Fibroblast of lung (primary cell): Measurements from ENCODE around the gene SMARCAL1. TPM values are rescaled to one million over a fixed set of nuclear protein-coding genes. Genes with fewer than 3 reads are reported as not detected.

Experiments
- DNase-seq, 2 donors: peaks; one replicate each; pipeline versions ENCODE4 v3.0.0 to v3.0.0-alpha.2; 2010; ENCODE audit warnings: low read depth in 2 of 2
- H2AFZ ChIP-seq: 2 replicates; pipeline ENCODE4 v1.5.1; 2012; ENCODE audit warnings: low read length, control low read depth, inconsistent platforms
- H3K27ac ChIP-seq: 2 replicates; pipeline ENCODE4 v1.5.1; 2011; ENCODE audit warnings: low read length, control low read depth; ENCODE audit not compliant: insufficient read depth
- H3K27me3 ChIP-seq: 2 replicates; pipeline ENCODE4 v1.5.1; 2011; ENCODE audit warnings: mild to moderate bottlenecking, low read length; ENCODE audit not compliant: control insufficient read depth, insufficient read depth
- H3K36me3 ChIP-seq: 2 replicates; pipeline ENCODE4 v1.5.1; 2011; ENCODE audit warnings: low read length; ENCODE audit not compliant: control insufficient read depth, insufficient read depth
- H3K4me1 ChIP-seq: 2 replicates; pipeline ENCODE4 v1.5.1; 2011; ENCODE audit warnings: low read length; ENCODE audit not compliant: control insufficient read depth, insufficient read depth; ENCODE audit errors: extremely low read depth
- H3K4me2 ChIP-seq: 2 replicates; pipeline ENCODE4 v1.5.1; 2011; ENCODE audit warnings: low read length, control low read depth; ENCODE audit not compliant: insufficient read depth; ENCODE audit errors: extremely low read depth
- H3K4me3 ChIP-seq, 4 experiments: fragments of 200-600 bp in 1 of 4; sonication (generic) in 1 of 4; replicated peaks in 1 of 4; 2 replicates each; pipeline ENCODE4 v1.5.1; 2011 to 2016; ENCODE audit warnings: low read length in 4 of 4, low read depth in 3 of 4, mild to moderate bottlenecking in 3 of 4, control low read depth in 2 of 4, inconsistent platforms in 1 of 4, mixed read lengths in 1 of 4; ENCODE audit not compliant: insufficient read depth in 1 of 4; ENCODE audit errors: control extremely low read depth in 1 of 4
- H3K79me2 ChIP-seq: 2 replicates; pipeline ENCODE4 v1.5.1; 2012; ENCODE audit warnings: mild to moderate bottlenecking, low read length, inconsistent platforms; ENCODE audit not compliant: control insufficient read depth, insufficient read depth
- H3K9ac ChIP-seq: 2 replicates; pipeline ENCODE4 v1.5.1; 2011; ENCODE audit warnings: mild to moderate bottlenecking, low read length, control low read depth; ENCODE audit not compliant: insufficient read depth
- H3K9me3 ChIP-seq: 2 replicates; pipeline ENCODE4 v1.5.1; 2012; ENCODE audit warnings: low read depth, low read length; ENCODE audit not compliant: control insufficient read depth, insufficient read depth
- H4K20me1 ChIP-seq: 2 replicates; pipeline ENCODE4 v1.5.1; 2011; ENCODE audit warnings: low read length; ENCODE audit not compliant: control insufficient read depth, insufficient read depth; ENCODE audit errors: extremely low read depth
- EZH2 ChIP-seq: IDR thresholded peaks from 2 replicates; pipeline ENCODE4 v1.5.1; 2012; ENCODE audit warnings: low read length, control low read depth, mild to moderate bottlenecking; ENCODE audit errors: missing control alignments
- polyA plus RNA-seq, 2 donors: library from polyadenylated mRNA; depleted of rRNA in 1 of 2; stranded (reverse) in 1 of 2; unstranded in 1 of 2; fragments of >200 nt; gene quantifications; 2 replicates each; pipeline ENCODE4 v1.2.1, GENCODE V29; 2011 to 2012; ENCODE audit warnings: missing spikeins in 1 of 2
- total RNA-seq: library from RNA; depleted of rRNA; stranded (reverse); fragments of >200 nt; gene quantifications from 2 replicates; pipeline ENCODE4 v1.2.1, GENCODE V29; 2014
- TF ChIP-seq, protein P1 (sequence below), 2 donors: IDR thresholded peaks in 1 of 2; conservative IDR thresholded peaks in 1 of 2; 1 replicate in 1 of 2; 2 replicates in 1 of 2; pipeline ENCODE4 v1.5.1; 2011 to 2012; ENCODE audit warnings: low read length in 2 of 2, control low read depth in 1 of 2, inconsistent platforms in 1 of 2, low read depth in 1 of 2, mild to moderate bottlenecking in 1 of 2

Gene SMARCAL1
- total and polyA plus RNA-seq, 2 donors (not counting 1 experiment from before 2014, with no cell fraction given) = 21.5 to 25.1 TPM

DNA sequence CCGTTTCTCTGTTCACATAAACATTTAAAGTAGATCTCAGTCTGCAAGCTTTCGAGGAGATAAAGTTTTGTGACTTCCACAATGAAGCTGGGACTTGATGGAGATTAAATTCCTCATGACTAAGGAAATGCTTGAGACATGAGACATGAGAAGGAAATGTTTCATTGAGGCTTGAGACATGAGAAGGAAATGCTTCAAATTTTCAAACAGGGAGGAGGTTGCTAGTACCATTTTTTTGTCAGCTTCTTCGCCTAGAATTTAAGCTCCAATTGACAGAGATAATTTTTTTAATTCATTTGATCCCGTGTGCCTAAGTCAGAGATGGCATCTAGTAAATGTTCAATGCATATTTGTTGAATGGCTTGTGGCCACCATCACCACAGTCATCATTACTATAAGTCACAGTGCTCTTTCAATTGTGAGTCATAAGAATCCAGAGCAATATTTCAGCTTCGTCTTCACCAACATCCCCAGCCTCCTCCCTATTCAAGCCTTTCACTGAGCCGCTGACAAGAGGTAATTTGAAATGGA is 39.5 kb upstream of the SMARCAL1 start:
- Histone ChIP-seq H3K27ac (peak overlapping the region; percentile 98), H3K36me3 (no peaks in the 10 kb centered on the region), H3K27me3 (no peaks in the 10 kb centered on the region), H3K4me2 (peak overlapping the region; percentile 94), H3K9me3 (no peaks in the 10 kb centered on the region), H3K4me3 (peak overlapping the region; percentile 56 to 76 (median 68)), H3K9ac (peak overlapping the region; percentile 33), H3K4me1 (peaks cover 23% of the 10 kb centered on the region), H2AFZ (no peak overlapping the region), H3K79me2 (peaks cover 17% of the 10 kb centered on the region), H4K20me1 (no peaks in the 10 kb centered on the region)
- DNase-seq = peak; percentile 63 to 93
- TF ChIP-seq, protein P1, sequence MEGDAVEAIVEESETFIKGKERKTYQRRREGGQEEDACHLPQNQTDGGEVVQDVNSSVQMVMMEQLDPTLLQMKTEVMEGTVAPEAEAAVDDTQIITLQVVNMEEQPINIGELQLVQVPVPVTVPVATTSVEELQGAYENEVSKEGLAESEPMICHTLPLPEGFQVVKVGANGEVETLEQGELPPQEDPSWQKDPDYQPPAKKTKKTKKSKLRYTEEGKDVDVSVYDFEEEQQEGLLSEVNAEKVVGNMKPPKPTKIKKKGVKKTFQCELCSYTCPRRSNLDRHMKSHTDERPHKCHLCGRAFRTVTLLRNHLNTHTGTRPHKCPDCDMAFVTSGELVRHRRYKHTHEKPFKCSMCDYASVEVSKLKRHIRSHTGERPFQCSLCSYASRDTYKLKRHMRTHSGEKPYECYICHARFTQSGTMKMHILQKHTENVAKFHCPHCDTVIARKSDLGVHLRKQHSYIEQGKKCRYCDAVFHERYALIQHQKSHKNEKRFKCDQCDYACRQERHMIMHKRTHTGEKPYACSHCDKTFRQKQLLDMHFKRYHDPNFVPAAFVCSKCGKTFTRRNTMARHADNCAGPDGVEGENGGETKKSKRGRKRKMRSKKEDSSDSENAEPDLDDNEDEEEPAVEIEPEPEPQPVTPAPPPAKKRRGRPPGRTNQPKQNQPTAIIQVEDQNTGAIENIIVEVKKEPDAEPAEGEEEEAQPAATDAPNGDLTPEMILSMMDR (conservative IDR thresholded peaks at IDR 0.05 in 1 of 2, IDR thresholded peaks at IDR 0.05 in 1 of 2; ENCODE audit: low read depth in 1 of 2, low read length in 2 of 2) = no peak
- TF ChIP-seq EZH2 = no peak

DNA sequence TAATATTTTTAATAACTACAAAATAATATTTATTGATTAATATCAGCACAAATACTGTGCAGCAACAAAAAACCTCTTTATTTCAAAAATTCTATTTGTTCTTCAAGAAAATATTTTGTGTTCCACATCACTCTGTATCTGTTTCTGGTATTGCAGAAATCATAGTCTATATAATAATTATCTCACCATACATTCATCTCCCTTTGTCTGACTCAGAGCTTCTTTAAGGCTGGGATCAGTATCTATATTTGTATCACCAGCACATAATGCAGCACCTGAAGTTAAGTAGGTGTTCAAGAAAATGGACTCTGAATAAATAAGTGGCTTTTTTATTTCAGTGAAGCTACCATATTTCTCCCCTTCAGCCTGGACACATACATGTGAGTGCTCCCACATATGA is 38.4 kb upstream of the SMARCAL1 start:
- Histone ChIP-seq H3K4me2 (no peak overlapping the region), H3K27ac (peak overlapping the region; percentile 23), H3K9me3 (no peaks in the 10 kb centered on the region), H3K36me3 (no peaks in the 10 kb centered on the region), H3K9ac (no peak overlapping the region), H2AFZ (no peak overlapping the region), H3K4me3 (no peak overlapping the region), H4K20me1 (no peaks in the 10 kb centered on the region), H3K79me2 (peaks cover 14% of the 10 kb centered on the region), H3K4me1 (peaks cover 20% of the 10 kb centered on the region), H3K27me3 (no peaks in the 10 kb centered on the region)
- TF ChIP-seq EZH2 = no peak
- TF ChIP-seq, protein P1 (conservative IDR thresholded peaks at IDR 0.05 in 1 of 2, IDR thresholded peaks at IDR 0.05 in 1 of 2; ENCODE audit: low read depth in 1 of 2, low read length in 2 of 2) = no peak
- peak in 1 of 2 donors; percentile 24 for DNase-seq

DNA sequence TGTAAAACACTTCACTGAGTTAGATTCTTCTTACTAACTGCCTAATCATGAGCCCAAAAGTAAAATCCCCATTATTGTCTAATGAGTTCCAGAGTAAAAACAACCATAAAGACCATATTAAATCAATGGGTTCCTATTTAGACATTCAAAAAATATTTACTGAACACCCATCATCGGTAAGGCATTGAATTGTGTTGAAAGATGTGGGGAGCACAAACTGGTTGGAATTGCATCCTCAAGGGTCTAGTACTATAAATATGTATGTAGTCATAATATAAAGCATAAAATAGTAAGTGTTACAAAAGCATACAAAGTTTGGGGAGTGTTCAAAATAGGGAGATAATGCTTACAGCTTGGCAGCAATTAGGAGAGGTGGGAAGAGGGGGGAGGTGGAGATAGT is 37.0 kb upstream of the SMARCAL1 start:
- no peak for TF ChIP-seq EZH2
- TF ChIP-seq, protein P1 (conservative IDR thresholded peaks at IDR 0.05 in 1 of 2, IDR thresholded peaks at IDR 0.05 in 1 of 2; ENCODE audit: low read depth in 1 of 2, low read length in 2 of 2) = no peak
- H4K20me1 ChIP-seq = no peaks in the 10 kb centered on the region
- no peaks in the 10 kb centered on the region for H3K27me3 ChIP-seq
- H3K27ac ChIP-seq = no peak overlapping the region
- H3K9me3 ChIP-seq = no peaks in the 10 kb centered on the region
- H3K4me3 ChIP-seq = no peak overlapping the region
- H3K4me1 ChIP-seq = peaks cover 16% of the 10 kb centered on the region
- H3K4me2 ChIP-seq = no peak overlapping the region
- DNase-seq = no peak
- peaks cover 8% of the 10 kb centered on the region for H3K79me2 ChIP-seq
- H3K36me3 ChIP-seq = no peaks in the 10 kb centered on the region
- H3K9ac ChIP-seq = no peak overlapping the region
- H2AFZ ChIP-seq = no peak overlapping the region
